PC-3 (cell line): ENCODE results near the gene CEP112.

Source experiments
- EZH2 ChIP-seq: fragments of 300-600 bp; sonication (generic); IDR thresholded peaks from one replicate; pipeline ENCODE4 v1.6.1; 2017; ENCODE audit warnings: antibody characterized with exemption, mild to moderate bottlenecking, low read length; ENCODE audit not compliant: unreplicated experiment
- TF ChIP-seq, protein P1 (sequence below): fragments of 300-600 bp; sonication (generic); conservative IDR thresholded peaks from 2 replicates; pipeline ENCODE4 v1.5.1; 2017; ENCODE audit warnings: antibody characterized with exemption, low read depth, mild to moderate bottlenecking, low read length

DNA sequence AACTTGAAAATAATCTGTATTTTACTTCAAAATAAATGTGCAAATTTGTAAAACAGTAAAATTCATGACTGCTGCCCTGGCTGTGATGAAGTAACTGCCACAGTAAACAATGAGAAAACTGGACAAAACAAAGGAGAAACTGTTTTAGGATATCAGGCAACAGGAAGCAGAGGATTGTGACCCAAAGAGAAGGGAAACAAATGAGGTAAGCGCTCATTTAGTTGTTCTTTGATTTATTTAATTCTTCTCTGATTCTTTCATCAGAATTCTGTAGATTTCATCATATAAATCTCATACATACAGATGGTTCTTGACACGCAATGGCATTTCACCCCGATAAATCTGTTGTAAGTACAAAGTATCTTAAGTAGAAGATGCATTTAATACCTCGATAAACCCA is 432.4 kb downstream of the CEP112 start:
- TF ChIP-seq, protein P1, sequence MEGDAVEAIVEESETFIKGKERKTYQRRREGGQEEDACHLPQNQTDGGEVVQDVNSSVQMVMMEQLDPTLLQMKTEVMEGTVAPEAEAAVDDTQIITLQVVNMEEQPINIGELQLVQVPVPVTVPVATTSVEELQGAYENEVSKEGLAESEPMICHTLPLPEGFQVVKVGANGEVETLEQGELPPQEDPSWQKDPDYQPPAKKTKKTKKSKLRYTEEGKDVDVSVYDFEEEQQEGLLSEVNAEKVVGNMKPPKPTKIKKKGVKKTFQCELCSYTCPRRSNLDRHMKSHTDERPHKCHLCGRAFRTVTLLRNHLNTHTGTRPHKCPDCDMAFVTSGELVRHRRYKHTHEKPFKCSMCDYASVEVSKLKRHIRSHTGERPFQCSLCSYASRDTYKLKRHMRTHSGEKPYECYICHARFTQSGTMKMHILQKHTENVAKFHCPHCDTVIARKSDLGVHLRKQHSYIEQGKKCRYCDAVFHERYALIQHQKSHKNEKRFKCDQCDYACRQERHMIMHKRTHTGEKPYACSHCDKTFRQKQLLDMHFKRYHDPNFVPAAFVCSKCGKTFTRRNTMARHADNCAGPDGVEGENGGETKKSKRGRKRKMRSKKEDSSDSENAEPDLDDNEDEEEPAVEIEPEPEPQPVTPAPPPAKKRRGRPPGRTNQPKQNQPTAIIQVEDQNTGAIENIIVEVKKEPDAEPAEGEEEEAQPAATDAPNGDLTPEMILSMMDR, result no peak
- no peak for TF ChIP-seq EZH2
